NCI-H1092 (cell line): ENCODE results near the gene HDAC6.

Source experiments
- DNase-seq: peaks from one replicate; lab custom pipeline; 2025; lab: John Stamatoyannopoulos, UW

Gene HDAC6

DNA sequence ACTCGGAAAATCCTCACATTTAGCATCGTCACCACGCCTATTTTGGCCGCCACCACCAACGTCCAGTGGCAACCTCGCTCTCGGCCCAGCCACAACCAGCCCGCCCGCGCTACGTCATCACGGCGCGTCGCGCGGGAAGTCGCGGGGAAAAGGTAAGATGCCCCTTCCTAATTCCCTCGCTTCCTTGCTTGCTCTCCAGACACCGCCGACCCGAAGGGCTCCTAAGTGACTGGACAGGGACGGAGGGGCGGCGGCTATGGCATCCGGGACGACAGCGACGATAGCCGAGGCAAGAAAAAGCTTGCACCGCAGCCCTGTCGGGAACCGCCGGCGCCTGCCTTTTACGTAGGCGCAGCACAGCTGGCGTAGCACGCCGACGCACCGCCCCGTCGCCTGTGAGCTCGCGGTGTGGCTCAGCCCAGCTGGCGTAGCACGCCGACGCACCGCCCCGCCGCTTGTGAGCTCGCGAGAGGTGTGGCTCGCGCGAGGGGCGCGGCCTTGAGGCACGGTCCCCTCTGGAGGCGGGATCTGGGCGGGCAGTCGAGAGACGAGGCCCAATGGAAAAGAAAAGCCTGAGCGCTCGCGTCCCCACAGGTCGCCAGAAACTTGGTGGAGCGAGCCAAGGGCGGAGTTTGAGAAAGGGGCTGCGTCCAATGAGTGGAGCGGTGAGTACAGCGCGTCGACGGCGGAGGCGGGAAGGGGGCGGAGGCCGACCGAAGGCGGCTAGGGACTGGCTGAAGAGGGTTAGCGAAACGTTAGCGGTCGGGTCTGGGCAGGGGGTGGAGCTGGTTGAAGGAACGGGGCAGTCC, at the start of gene HDAC6:
HDAC6 (plus strand) TSS at position 788 of the 809 bp plus-strand sequence. CDS start 626 bp downstream, outside the sequence.
- peak; percentile 99 for DNase-seq

DNA sequence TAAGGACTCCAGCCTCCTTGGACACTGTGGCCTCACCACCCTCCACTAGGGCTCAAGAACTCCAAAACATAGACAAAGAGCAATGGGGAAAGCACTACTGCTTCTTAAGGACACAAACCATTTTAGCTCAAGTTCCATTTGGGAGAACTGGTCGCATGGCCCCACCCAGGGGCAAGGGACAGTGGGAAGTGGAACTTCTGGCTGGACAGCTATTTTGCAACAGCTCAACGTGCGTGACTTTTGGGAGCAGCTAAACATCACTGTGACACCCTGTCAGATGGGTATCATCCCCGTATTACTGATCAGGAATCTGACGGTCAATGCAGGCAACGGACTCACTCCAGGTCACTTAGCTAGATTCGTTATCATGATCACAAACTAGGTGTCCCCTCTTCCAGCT, 49.4 kb upstream of the HDAC6 start:
- DNase-seq: no peak

DNA sequence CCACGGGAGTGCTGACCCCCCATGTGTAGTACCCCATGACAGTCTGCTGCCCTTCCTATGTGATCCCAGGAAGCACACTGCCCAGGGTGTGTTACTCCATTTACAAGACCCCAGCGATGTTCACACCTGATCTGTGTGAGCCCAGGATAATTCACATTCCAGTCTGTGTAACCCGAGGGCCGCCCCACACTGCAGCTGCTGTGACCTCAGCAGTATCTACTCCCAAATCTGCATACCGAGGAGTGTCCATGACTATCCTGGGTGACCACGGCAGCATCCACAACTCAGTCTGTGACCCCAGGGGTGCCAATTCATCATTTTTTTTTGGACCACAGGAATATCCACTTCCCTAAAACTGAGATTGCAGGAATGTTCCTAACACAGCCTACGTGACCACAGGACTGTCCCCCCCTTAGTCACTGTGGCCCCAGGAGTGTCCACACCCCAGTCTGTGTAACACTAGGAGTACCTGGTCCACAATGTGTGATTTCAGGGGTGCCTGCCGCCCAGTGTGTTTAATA, 48.1 kb upstream of the HDAC6 start:
- DNase-seq: no peak

DNA sequence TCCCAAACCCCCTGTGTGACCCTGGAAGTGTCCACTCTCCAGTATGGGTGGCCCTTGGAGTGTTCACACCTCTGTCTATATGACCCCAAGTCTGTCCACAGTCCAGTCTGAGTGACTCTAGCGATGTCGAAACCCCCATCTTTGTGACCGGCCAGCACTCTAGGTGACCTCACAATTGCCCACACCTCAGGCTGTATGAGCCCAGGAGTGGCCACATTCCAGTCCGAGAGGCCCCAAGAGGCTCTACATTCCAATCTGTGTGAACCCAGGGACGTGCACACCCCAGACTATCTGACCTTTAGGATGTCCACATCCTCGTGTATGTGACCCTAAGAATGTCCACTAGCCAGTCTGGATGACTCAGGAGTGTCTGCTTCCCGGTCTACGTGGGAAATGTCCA, 47.6 kb upstream of the HDAC6 start:
- DNase-seq: no peak

DNA sequence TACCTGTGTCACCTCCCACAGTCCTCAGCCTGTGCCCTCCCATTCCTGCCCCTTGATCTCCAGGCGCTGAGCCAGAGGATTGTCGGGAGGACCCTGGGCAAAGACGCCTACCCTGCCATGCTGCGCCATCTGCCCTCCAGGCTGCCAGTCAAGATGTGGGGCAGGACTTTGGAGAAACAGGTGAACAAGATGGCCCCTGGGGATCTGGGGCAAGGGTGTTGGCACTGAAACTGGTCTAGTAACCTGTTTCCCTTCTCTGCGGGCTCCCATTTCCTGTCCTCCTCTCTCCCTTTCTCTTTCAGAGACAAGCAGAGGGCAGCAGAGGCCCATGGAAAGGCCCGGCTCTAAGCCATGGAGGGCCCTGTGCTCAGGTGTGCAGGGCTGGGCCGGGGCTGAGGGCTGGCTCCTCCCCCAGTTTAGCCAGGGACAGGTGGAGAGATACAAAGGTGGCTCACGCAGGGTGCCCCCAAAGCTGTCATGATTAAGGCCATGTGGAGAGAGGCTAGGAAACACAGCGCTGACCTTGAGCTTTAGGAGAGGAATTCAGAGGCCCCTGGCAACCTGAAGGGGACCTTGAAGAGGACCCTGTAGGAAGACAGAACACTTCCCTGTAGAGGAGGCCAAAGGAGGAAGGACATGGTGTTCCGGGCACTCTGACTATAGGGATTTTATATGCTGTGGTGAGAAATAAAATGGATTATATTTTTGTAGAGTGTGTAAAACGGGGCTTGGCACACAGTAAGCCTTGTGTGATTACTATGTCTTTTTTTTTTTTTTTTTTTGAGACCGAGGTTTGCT, 40.0 kb upstream of the HDAC6 start, which contains the start of gene GLOD5:
GLOD5 (plus strand) TSS at position 74 of the 798 bp plus-strand sequence; CDS start at position 118, 44 bp downstream.
- DNase-seq: peak; percentile 45

DNA sequence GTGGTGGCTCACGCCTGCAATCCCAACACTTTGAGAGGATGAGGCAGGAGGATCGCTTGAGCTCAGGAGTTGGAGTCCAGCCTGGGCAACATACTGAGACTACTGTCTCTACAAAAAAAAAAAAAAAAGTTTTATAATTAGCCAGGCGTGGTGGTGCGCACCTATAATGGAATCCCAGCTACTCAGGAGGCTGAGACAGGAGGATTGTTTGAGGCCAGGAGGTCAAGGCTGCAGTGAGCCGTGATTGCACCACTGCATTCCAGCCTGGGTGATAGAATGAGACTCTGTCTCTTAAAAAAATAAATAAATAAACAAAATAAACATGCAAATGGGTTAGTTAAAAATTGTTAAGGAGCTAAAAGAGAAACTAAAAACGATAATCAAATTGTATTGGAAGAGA, 32.6 kb upstream of the HDAC6 start:
- no peak for DNase-seq

DNA sequence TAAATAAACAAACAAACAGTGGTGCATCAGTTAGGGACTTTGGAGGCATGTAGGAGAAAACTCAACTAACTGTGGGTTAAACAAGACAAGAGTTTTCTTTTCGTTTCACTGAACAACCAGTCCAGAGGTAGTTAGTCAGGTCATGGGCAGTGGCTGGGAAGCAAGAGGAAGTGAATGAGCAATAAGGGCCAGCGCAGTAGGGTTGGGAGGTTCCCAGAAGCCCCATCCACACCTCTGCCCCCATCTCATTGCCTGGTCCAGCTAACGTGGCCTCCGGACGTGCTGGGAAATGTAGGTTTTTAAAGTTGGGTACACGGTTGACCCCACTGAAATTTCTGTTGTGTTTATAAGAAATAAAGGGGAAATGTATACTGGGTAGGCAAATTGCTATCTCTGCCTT, 31.6 kb upstream of the HDAC6 start:
- DNase-seq: no peak

DNA sequence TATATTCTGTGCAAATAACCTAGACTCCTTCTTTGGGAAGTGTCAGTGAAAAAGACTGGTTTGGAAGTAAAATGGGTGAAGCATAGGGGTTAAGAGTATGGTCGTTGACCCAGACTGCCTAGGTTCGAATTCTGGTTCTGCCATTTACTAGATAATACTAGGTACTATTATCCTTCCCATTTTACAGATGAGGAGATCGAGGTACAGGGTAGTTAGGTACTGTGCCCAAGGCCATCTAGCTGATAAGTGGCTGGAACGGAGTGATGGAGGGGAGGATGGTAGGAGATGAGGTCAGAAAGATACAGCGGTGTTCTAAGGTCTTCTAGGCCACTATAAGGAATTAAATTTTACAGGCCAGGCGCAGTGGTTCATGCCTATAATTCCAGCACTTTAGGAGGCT, 29.3 kb upstream of the HDAC6 start:
- no peak for DNase-seq

DNA sequence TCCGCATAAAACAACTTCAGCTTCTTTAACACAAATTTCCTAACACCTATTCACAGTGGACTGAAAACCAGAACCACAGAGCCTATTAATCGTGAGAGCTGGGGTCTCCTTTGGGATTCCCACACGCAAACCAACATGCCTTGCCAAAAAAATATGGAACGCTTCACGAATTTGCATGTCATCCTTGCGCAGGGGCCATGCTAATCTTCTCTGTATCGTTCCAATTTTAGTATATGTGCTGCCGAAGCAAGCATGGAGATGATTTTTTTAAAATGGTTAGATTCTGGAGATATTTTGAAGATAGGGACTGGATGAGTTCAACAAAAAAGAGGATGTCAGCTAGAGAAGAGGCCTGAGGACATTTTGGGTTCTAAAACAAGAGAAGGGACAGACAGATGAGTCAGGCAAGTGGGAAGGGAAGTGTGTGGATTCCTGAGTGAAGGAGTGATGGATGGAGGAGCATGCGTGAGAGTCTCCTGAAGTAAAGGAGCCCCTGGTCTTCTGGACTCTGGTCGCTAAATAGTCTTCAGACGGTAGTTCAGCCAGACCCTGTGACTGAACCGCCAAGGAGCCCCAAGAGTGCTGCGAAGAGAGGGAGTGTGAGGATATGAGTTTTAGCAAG, 24.9 kb upstream of the HDAC6 start:
- DNase-seq: no peak

DNA sequence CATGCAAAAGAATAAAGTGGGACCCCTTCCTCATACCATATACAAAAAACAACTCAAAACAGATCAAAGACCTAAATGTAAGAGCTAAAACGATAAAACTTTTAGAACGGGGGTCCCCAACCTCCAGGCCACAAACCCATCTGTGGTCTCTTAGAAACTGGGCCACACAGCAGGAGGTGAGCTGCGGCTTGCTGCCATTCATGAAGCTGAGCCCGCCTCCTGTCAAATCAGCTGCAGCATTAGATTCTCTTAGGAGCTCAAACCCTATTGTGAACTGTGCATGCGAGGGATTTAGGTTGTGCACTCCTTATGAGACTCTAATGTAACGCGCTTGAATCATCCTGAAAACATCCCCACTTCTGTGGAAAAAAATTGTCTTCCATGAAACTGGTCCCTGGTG, 22.5 kb upstream of the HDAC6 start:
- DNase-seq: no peak

DNA sequence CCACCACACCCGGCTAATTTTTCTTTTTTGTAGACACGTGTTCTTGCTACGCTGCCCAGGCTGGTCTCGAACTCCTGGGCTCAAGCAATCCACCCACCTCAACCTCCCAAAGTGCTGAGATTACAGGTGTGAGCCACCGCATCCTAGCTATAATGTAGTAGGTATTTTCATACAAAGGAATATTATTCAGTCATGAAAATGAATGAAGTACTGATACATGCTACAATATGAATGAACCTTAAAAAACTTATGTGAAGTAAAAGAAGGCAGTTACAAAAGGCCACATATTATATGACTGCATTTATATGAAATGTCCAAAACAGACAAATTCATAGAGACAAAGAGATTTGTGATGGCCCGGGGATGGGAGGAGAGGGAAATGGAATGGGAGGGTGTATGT, 20.2 kb upstream of the HDAC6 start:
- DNase-seq: no peak

DNA sequence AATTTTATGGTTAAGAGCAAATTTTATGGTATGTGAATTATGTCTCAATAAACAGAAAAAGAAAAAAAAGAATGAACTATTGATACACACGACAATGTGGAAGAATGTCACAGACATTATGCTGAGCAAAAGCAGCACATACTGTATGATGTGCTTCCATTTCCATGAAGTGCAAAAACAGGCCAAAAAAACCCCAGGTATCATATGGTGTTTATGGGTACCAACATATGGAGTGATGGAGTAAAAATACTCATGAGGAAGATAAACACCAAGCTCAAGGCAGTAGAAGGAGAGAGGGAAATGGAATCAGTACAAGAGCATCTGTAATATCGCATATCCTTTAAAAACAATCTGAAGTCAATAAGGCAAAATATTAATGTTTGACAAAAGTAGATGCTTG, 19.7 kb upstream of the HDAC6 start:
- no peak for DNase-seq

DNA sequence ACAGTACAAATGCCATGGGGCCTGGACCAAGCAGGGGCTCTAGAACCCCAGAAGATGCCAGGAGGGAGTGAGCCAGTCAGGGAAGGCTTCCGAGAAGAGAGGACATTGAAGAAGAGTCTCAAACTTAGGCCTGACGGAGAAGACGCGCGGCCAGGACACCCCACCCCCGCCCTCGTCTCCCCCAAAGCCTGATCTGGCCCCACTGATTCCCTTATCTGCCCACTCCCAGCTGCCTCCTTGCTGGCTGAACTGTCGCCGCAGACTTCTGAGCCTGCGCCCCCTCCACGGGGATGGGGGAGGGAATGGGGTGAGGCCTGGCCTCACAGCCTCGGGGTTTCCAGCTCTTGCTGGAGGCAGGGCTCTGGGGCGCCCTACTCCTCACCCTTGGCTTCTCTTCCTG, 19.1 kb upstream of the HDAC6 start:
- DNase-seq: no peak

DNA sequence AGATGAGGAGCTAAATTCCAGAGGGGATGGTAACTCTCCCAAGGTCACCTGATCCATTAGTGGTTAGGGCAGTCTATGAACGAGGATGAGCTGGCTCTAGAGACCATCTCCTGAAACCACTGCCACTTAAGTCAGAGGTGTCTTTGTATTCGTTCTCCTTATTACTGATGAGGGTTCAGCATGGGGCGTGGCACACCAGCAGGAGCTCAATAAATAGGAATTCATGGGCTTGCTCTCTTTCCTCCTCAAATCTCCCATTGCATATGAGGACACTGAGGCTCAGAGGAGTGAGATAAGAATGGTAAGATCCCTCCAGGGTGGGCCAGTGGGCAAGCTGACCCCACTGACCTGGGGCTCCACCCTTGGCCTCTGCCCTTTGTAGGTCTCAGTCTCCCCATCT, 17.1 kb upstream of the HDAC6 start:
- DNase-seq: no peak

DNA sequence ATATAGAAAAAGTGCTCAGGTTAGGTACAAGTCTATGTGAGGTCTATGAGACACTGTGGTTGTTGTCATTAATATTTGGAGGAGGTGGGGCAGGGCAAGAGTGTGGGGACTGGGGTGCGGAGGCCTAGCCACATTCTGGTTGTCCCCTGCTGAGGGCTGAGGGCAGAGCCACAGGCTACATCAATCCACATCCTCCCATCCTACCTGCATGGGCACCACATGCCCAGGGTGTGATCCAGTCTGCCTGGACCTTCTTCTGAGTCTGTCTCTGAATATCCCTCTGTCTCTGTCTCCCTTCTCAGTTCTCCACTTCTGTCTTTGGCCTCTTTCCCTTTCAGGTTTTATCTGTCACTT, 16.7 kb upstream of the HDAC6 start:
- DNase-seq: no peak

DNA sequence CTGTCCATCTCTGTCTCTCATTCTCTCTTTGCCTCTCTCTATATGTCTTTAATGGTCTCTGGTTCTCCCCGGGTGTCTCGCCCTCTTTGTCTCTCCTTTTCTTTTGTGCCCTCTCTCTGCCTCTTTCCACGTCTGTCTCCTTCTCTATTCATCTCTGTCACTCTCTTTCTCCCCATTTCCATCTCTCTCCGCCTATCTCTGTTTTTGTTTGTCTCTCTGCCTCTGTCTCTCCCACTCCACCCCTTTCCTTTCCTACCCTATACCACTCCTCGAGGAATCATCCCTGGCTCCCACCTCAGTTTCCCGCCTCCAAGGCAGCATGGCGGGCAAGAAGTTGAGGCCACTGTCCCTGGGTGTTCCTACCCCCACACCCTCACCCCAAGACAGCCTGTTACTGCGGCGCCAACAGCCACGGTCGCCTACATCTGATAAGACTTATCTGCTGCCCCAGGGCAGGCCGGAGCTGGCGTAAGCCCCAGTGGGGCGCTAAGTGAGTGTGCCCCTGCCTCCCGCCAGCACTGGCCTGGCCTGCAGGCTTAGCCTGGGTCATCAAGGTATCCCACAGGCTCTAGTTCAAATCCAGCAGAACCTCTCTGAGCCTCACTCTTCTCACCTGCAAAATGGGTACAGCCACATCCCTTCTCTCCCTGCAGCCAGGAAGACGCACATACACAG, 16.2 kb upstream of the HDAC6 start:
- DNase-seq: no peak

DNA sequence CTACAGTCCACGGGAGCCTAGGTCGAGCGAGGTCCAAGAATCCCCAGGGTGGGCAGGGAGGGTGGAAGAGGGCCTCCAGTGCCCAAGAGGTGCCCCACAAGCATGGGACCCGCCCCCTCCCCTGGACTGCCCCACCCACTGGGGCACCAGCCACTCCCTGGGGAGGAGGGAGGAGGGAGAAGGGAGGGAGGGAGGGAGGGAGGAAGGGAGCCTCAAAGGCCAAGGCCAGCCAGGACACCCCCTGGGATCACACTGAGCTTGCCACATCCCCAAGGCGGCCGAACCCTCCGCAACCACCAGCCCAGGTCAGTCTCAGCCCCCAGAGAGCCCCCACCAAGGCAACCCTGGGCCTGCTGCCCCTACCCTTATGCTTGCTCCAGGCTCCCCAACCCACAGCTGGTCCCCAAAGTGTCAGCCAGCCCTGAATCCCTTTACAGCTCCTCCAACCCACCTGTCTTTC, 15.5 kb upstream of the HDAC6 start, which contains the start of gene GATA1:
GATA1 (plus strand) TSS at position 250 of the 460 bp plus-strand sequence. CDS start 4,520 bp downstream, outside the sequence.
- no peak for DNase-seq

DNA sequence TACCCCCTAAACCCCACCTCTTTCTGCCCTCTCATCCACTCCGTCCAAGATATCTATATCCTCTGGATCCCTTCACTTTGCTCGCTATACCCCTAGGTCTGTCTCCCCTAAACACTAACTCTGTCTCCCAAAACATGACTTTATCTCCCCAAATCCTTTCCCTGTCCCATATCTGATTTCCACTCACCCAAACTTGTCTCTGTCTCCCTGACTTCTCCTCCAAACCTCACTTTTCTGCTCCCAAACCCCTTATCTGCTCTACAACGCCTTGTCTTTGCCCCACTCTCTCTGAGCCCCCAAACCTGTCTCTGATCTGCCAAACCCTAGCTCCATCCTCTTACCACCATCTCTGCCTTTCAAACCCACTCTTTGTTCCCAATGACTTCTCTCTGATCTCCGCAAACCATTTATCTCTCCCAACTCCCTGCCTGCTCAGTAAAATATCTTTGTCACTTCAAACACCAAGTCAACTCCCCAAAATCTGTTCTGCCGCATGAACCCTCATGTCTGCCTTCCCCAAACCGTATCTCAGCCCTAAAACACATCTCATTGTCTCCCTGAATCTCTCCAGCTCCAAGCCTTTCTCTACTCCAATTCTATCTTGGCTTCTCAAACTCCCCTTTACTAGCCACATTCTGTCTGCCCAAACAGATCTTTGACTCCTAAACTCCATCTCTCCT, 14.9 kb upstream of the HDAC6 start:
- no peak for DNase-seq

DNA sequence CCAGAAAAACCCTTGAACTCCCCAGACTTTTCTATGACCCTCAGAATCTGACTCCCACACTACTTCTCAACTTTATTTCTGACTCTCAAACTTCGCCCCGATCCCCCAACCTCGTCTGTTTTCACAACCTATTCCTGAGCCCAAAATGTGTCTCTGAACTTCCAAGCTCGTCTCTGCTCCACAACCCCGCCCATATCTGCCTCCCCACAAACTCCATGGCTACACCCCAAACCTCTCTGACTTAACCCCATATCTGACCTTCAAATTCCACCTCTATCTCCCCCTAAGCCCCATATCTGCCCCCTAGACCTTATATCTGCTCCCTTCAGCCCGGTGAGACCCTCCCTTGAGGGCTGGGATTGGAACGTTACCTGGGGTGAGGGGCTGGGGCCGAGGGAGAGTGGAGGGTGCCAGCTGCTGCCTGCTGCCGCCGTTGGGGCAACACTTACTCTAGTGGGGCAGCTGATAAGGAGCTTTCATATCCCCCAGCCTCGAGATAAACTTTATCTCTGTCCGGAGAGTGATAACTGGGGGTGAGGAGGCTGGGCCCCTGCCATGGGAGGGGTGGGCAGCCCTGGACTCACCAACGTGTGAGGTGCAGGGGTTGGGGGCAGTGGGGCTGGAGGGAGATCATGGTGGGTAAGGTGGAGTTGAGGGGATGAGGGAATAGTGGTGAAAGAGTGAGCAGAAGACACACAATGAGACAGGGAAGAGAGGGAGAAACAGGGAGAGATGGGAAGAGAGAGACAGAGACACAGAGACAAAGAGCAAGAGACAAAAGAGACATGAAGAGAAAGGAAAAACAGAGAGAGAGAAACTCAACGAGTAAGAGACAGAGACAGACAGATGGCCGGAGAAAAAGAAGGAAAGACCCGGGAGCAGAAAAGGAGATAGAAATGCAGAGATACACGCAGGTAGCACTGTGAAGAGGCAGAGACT, 14.1 kb upstream of the HDAC6 start:
- DNase-seq: no peak
